Measurements from ENCODE around the gene MED22.
"Not testable (repeated sequence)": the region's sequence is repeated elsewhere in the genome, so short reads cannot be mapped to it uniquely, and the experiment has no call there.

MED22 gene

DNA sequence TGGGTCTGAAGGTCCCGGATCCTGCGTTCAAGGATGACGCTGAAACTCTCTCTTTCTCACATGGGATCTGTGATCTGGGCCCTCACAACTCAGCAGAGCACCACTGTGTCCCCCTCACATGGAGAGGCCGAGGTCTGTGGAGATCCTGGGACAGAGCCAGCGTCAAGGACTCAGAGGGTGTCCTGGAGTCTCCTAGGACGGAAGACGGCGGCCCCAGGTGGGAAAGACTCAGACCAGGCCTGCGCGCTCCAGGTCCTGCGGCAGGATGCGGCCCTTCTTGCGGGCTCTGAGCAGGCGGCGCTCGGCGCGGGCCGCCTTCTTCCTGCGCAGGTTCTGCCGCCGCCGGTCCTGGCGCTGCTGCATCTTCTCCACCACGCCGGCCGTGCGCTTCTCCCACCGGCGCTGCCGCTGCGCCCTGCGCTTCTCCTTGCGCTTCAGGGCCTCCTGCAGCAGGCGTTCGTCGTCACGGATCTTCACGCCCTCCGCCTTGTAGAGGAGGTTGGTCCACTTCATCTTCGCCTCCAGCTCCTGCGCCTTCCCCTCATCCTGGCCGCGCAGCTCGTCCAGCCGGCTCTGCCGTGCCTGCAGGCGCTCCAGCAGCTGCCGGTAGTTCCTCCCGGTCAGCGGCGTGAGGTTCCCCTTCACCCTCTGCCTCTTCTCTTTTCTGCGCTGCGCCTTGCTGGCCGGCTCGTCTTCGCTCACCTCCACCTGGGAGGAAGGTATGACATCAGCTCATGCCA, 16.1 kb downstream of the MED22 start:
- H3K27ac ChIP-seq: no peak overlapping the region
- peaks cover 22 to 26% of the 10 kb centered on the region in 2 experiments for H3K4me1 ChIP-seq (ENCODE audit: control insufficient read depth in 1 of 2, insufficient read depth in 1 of 2, low read depth in 1 of 2, low read length in 1 of 2)
- TF ChIP-seq, protein P1, sequence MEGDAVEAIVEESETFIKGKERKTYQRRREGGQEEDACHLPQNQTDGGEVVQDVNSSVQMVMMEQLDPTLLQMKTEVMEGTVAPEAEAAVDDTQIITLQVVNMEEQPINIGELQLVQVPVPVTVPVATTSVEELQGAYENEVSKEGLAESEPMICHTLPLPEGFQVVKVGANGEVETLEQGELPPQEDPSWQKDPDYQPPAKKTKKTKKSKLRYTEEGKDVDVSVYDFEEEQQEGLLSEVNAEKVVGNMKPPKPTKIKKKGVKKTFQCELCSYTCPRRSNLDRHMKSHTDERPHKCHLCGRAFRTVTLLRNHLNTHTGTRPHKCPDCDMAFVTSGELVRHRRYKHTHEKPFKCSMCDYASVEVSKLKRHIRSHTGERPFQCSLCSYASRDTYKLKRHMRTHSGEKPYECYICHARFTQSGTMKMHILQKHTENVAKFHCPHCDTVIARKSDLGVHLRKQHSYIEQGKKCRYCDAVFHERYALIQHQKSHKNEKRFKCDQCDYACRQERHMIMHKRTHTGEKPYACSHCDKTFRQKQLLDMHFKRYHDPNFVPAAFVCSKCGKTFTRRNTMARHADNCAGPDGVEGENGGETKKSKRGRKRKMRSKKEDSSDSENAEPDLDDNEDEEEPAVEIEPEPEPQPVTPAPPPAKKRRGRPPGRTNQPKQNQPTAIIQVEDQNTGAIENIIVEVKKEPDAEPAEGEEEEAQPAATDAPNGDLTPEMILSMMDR (IDR thresholded peaks at IDR 0.05): no peak
- H3K9me3 ChIP-seq: no peaks in the 10 kb centered on the region
- H3K4me3 ChIP-seq (ENCODE audit: low read depth in 1 of 2, low read length in 1 of 2): no peak overlapping the region
- H3K27me3 ChIP-seq: no peaks in the 10 kb centered on the region
- peaks cover 49% of the 10 kb centered on the region for H3K36me3 ChIP-seq

- TF ChIP-seq, protein P1 (IDR thresholded peaks at IDR 0.05): no peak
- peaks cover 49% of the 10 kb centered on the region for H3K36me3 ChIP-seq
- H3K27ac ChIP-seq: no peak overlapping the region
- H3K27me3 ChIP-seq: no peaks in the 10 kb centered on the region
- H3K4me3 ChIP-seq (ENCODE audit: low read depth in 1 of 2, low read length in 1 of 2): no peak overlapping the region
- H3K4me1 ChIP-seq (ENCODE audit: control insufficient read depth in 1 of 2, insufficient read depth in 1 of 2, low read depth in 1 of 2, low read length in 1 of 2): peaks cover 17 to 20% of the 10 kb centered on the region in 2 experiments
- no peaks in the 10 kb centered on the region for H3K9me3 ChIP-seq
Observed at GRCh38 chr9:133331221-133331620, 16.7 kb downstream of the MED22 start.

DNA sequence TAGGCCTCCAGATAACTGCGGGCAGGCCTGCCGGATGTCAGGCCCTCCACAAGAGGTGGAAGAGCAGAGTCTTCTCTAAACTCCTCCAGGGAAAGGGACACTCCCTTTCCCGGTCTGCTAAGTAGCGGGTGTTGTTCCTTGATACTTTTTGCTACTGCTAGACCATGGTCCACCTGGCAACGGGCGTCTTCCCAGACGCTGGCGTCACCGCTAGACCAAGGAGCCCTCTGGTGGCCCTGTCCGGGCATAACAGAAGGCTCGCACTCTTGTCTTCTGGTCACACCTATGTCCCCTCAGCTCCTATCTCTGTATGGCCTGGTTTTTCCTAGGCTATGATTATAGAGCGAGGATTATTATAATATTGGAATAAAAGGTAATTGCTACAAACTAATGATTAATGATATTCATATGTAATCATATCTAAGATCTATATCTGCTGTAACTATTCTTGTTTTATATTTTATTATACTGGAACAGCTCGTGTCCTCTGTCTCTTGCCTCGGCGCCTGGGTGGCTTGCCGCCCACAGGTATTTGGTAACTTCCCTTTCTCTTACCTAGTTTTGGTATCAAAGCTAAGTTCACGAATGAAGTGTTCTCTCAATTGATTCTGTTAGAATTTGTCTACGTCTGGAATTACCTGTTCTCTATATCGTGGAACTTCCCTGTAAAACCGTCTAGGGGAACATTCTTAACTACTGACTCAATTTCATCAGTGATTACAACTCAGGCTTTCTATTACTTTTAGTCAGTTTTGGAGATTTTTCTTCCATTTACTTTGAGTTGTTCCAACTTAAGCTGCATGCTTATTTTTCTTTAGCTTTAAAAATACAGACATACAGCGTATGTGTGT, 18.4 kb downstream of the MED22 start:
- H3K27me3 ChIP-seq; H3K4me3 ChIP-seq (ENCODE audit: low read depth in 1 of 2, low read length in 1 of 2); H3K9me3 ChIP-seq; H3K4me1 ChIP-seq (ENCODE audit: control insufficient read depth in 1 of 2, insufficient read depth in 1 of 2, low read depth in 1 of 2, low read length in 1 of 2): not testable (repeated sequence)
- peak overlapping the region; percentile 8 for H3K27ac ChIP-seq
- H3K36me3 ChIP-seq: peaks cover 46% of the 10 kb centered on the region

DNA sequence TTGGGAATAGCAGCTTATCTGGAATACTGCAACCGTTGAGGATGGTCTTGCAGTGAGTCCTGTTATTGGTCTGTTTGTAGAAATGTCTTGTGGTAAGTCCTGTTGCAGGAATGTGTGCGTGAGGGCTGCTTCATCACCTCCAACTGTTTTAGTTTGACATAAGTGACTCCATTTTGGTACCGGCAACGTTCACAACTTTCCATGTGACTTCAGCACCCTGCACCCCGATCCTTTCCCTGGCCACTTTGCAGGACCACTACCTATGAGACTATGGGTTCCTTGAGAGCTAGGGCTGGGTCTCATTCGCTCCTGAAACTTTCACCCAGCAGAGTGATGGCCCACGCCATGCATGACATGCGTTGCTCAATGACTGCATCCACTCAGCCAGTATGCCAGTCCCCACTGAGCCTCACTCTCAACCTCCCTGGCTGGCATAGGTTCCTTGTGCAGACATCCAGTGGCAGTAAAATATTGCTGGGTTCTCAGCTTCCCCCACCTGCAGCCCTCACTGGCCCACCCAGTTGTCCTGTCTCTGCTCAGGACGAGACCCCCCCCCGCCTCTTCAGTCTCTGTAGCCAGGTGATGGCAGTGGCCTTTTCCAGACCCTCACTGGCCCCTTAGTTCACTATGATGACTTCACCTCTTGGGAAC, 20.0 kb downstream of the MED22 start:
- Histone ChIP-seq H3K4me1 (ENCODE audit: control insufficient read depth in 1 of 2, insufficient read depth in 1 of 2, low read depth in 1 of 2, low read length in 1 of 2) (peaks cover 0 to 3% of the 10 kb centered on the region in 2 experiments), H3K9me3 (no peaks in the 10 kb centered on the region), H3K27me3 (peaks cover 5% of the 10 kb centered on the region), H3K36me3 (peaks cover 30% of the 10 kb centered on the region), H3K27ac (no peak overlapping the region), H3K4me3 (ENCODE audit: low read depth in 1 of 2, low read length in 1 of 2) (no peak overlapping the region)
- TF ChIP-seq, protein P1 (IDR thresholded peaks at IDR 0.05): no peak

DNA sequence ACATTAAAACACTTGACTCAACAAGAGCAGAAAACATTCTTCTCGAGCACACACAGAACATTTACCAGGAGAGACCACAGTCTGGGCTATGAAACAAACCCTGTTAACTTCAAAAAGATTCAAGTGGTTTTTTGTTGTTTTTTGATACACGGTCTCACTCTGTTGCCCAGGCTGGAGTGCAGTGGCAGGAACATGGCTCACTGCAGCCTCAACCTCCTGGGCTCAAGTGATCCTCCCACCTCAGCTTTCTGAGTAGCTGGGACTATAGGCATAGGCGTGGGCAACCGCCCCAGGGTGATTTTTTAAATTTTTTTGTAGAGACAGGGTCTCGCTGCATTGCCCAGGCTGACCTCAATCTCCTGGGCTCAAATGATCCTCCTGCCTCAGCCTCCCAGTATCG, 20.9 kb downstream of the MED22 start:
- H3K4me3 ChIP-seq (ENCODE audit: low read depth in 1 of 2, low read length in 1 of 2); H3K27ac ChIP-seq; H3K4me1 ChIP-seq (ENCODE audit: control insufficient read depth in 1 of 2, insufficient read depth in 1 of 2, low read depth in 1 of 2, low read length in 1 of 2); H3K9me3 ChIP-seq: not testable (repeated sequence)
- Histone ChIP-seq H3K27me3 (peaks cover 12% of the 10 kb centered on the region), H3K36me3 (peaks cover 21% of the 10 kb centered on the region)

DNA sequence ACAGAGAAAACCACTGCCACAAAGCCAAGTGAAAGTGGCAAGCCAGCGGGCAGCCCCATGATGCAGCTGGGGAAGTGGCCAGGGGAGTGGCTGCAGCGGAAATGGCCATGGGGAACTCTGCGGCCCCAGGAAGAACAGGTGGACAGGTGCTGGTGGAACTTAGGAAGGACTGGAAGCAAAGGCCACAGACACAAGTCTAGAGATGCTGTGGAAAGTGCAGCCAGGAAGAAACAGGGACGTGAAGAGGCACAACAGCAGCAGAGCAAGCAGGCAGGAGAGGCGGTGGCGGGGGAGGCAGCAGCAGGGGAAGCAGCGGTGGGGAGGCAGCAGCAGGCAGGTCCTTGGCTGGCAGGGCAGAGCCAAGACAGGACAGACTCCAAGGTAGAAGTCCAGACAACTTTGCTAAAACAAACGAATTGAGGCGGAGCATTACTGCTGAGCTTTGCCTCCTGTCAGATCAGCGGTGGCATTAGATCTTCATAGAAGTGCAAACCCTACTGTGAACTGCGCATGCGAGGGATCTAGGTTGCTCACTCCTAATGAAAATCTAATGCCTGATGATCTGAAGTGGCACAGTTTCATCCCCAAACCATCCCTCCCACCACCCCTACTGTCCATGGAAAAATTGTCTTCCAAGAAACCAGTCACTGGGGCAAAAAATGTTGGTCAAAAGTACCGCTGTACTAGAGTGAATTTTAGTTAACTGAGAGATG, 23.8 kb downstream of the MED22 start:
- no peaks in the 10 kb centered on the region for H3K36me3 ChIP-seq

More for the DNA sequence above, 23.8 kb downstream of the MED22 start:
- Histone ChIP-seq H3K4me3 (ENCODE audit: low read depth in 1 of 2, low read length in 1 of 2) (no peak overlapping the region), H3K27ac (no peak overlapping the region), H3K9me3 (no peaks in the 10 kb centered on the region), H3K4me1 (ENCODE audit: control insufficient read depth in 1 of 2, insufficient read depth in 1 of 2, low read depth in 1 of 2, low read length in 1 of 2) (no peaks in the 10 kb centered on the region), H3K27me3 (peaks cover 12% of the 10 kb centered on the region)
- TF ChIP-seq, protein P1 (IDR thresholded peaks at IDR 0.05): no peak
